HCT116 (cell line): ENCODE results near the gene CMC1. TPM values are rescaled to one million over a fixed set of nuclear protein-coding genes. Genes with fewer than 3 reads are reported as not detected.

Experiments used
- ATAC-seq: fragments of 200-7000 bp; cut with Tn5 transposase; 2 replicates; pipeline ENCODE4 v1.9.1; 2020; ENCODE audit warnings: mild to moderate bottlenecking, moderate library complexity
- BruUV-seq: library from RNA; stranded (reverse); fragments of 400-500 nt; replicated peaks from 2 replicates; lab custom pipeline; 2021; lab: Mats Ljungman, UMichigan
- CTCF ChIA-PET: fragments of 300-600 bp; sonication (Branson Sonifier 250); formaldehyde crosslinking; loops from one replicate; lab custom pipeline; 2021; ENCODE audit warnings: antibody characterized with exemption; lab: Charles Lee
- POLR2A ChIA-PET: fragments of 300-600, 350-600 bp; sonication (Branson Sonifier 250); formaldehyde crosslinking; loops from one replicate; lab custom pipeline; 2021; ENCODE audit warnings: antibody characterized with exemption; lab: Charles Lee
- RAD21 ChIA-PET, 2 experiments: fragments of 300-600 bp; sonication (Branson Sonifier 250); formaldehyde crosslinking; loops; one replicate each; lab custom pipeline; 2023; ENCODE audit warnings: low total read pairs in 2 of 2; ENCODE audit not compliant: uncharacterized antibody in 2 of 2, unreplicated experiment in 2 of 2, low non-redundant PET in 1 of 2; lab: Charles Lee
- DNase-seq: peaks from one replicate; pipeline ENCODE4 v3.0.0-alpha.2; 2010; ENCODE audit warnings: low read depth, low spot score
- H2AFZ ChIP-seq: fragments of 200-600 bp; shearing (Covaris generic), sonication (generic); 2 replicates; pipeline ENCODE4 v1.6.1; 2017; ENCODE audit warnings: low read depth, mixed run types, mixed read lengths, antibody characterized with exemption, low read length; ENCODE audit not compliant: poor library complexity, severe bottlenecking
- H3K27ac ChIP-seq: 2 replicates; pipeline ENCODE4 v1.5.1; 2012; ENCODE audit warnings: low read depth, low read length
- H3K27me3 ChIP-seq: fragments of 200-600 bp; sonication (generic); 2 replicates; pipeline ENCODE4 v1.6.1; 2016; ENCODE audit warnings: mixed run types, low read length, mixed read lengths; ENCODE audit not compliant: insufficient read depth
- H3K36me3 ChIP-seq, 2 experiments: fragments of 200-500 bp in 1 of 2; fragments of 200-600 bp in 1 of 2; sonication (Bioruptor generic) in 1 of 2; sonication (generic) in 1 of 2; 2 replicates each; pipeline versions ENCODE4 v1.5.1 to v1.6.1; 2014 to 2016; ENCODE audit warnings: low read length in 2 of 2, inconsistent platforms in 1 of 2, mixed read lengths in 1 of 2, mixed run types in 1 of 2; ENCODE audit not compliant: insufficient read depth in 2 of 2, control insufficient read depth in 1 of 2
- H3K4me1 ChIP-seq, 2 experiments: fragments of 200-600 bp in 1 of 2; sonication (generic) in 1 of 2; 2 replicates each; pipeline versions ENCODE4 v1.5.1 to v1.6.1; 2012 to 2017; ENCODE audit warnings: low read length in 2 of 2, inconsistent platforms in 1 of 2, mild to moderate bottlenecking in 1 of 2, mixed read lengths in 1 of 2, mixed run types in 1 of 2, moderate library complexity in 1 of 2; ENCODE audit not compliant: insufficient read depth in 2 of 2, control insufficient read depth in 1 of 2
- H3K4me2 ChIP-seq: fragments of 200-600 bp; sonication (generic); 2 replicates; pipeline ENCODE4 v1.6.1; 2017; ENCODE audit warnings: mixed run types, low read length, mixed read lengths
- H3K4me3 ChIP-seq, 2 experiments: fragments of 200-600 bp in 1 of 2; sonication (generic) in 1 of 2; replicated peaks in 1 of 2; 2 replicates each; pipeline ENCODE4 v1.5.1; 2011 to 2016; ENCODE audit warnings: low read length in 2 of 2, control low read depth in 1 of 2, low read depth in 1 of 2, mild to moderate bottlenecking in 1 of 2, mixed read lengths in 1 of 2, mixed run types in 1 of 2
- H3K79me2 ChIP-seq: fragments of 200-600 bp; sonication (generic); 2 replicates; pipeline ENCODE4 v1.6.1; 2017; ENCODE audit warnings: mild to moderate bottlenecking, mixed run types, low read length, moderate library complexity, mixed read lengths; ENCODE audit not compliant: insufficient read depth
- H3K9ac ChIP-seq: fragments of 200-600 bp; sonication (generic); 2 replicates; pipeline ENCODE4 v1.6.1; 2016; ENCODE audit warnings: low read length, mixed read lengths
- H3K9me2 ChIP-seq: fragments of 200-600 bp; sonication (generic), shearing (Covaris generic); 2 replicates; pipeline ENCODE4 v1.6.1; 2017; ENCODE audit warnings: mixed run types, mild to moderate bottlenecking, moderate library complexity; ENCODE audit not compliant: insufficient read depth
- H3K9me3 ChIP-seq, 2 experiments: fragments of 200-500 bp in 1 of 2; fragments of 200-600 bp in 1 of 2; sonication (Bioruptor generic) in 1 of 2; sonication (generic) in 1 of 2; 2 replicates each; pipeline ENCODE4 v1.6.1; 2014 to 2017; ENCODE audit warnings: low read length in 2 of 2, mixed read lengths in 2 of 2, inconsistent platforms in 1 of 2, low read depth in 1 of 2, mild to moderate bottlenecking in 1 of 2, mixed run types in 1 of 2, moderate library complexity in 1 of 2; ENCODE audit not compliant: control insufficient read depth in 1 of 2, insufficient read depth in 1 of 2
- H4K20me1 ChIP-seq: fragments of 200-600 bp; sonication (generic), shearing (Covaris generic); 2 replicates; pipeline ENCODE4 v1.6.1; 2017; ENCODE audit warnings: mixed run types, mild to moderate bottlenecking, moderate library complexity; ENCODE audit not compliant: insufficient read depth
- CEBPB ChIP-seq: IDR thresholded peaks from 2 replicates; pipeline ENCODE4 v1.6.1; 2012; ENCODE audit warnings: low read depth
- EZH2 ChIP-seq: fragments of 200-600 bp; sonication (generic); IDR thresholded peaks from 2 replicates; pipeline ENCODE4 v1.6.1; 2017; ENCODE audit warnings: antibody characterized with exemption, mixed run types
- EZH2phosphoT487 ChIP-seq: fragments of 200-600 bp; IDR thresholded peaks from 2 replicates; pipeline ENCODE4 v1.6.1; 2018; ENCODE audit warnings: antibody characterized with exemption, borderline replicate concordance
- FOSL1 ChIP-seq: IDR thresholded peaks from 2 replicates; pipeline ENCODE4 v1.6.1; 2012; ENCODE audit warnings: low read depth
- JUND ChIP-seq: IDR thresholded peaks from 2 replicates; pipeline ENCODE4 v1.6.1; 2012
- POLR2A ChIP-seq: IDR thresholded peaks from 2 replicates; pipeline ENCODE4 v1.7.0; 2011; ENCODE audit warnings: borderline replicate concordance; ENCODE audit not compliant: insufficient read depth, insufficient read length; ENCODE audit errors: extremely low read depth
- POLR2AphosphoS5 ChIP-seq: IDR thresholded peaks from 2 replicates; pipeline ENCODE4 v1.6.1; 2011; ENCODE audit warnings: mild to moderate bottlenecking, low read depth, low read length, moderate library complexity
- RAD21 ChIP-seq: IDR thresholded peaks from 2 replicates; pipeline ENCODE4 v1.6.1; 2012; ENCODE audit warnings: low read depth, mild to moderate bottlenecking
- SIN3A ChIP-seq: IDR thresholded peaks from 2 replicates; pipeline ENCODE4 v1.6.1; 2012; ENCODE audit warnings: low read depth
- SP1 ChIP-seq: IDR thresholded peaks from 2 replicates; pipeline ENCODE4 v1.6.1; 2012; ENCODE audit warnings: low read depth
- SRF ChIP-seq: IDR thresholded peaks from 2 replicates; pipeline ENCODE4 v1.6.1; 2012; ENCODE audit warnings: low read depth
- TCF7L2 ChIP-seq: IDR thresholded peaks from 2 replicates; pipeline ENCODE4 v1.7.0; 2011; ENCODE audit warnings: borderline replicate concordance, inconsistent platforms; ENCODE audit not compliant: insufficient read depth, insufficient read length; ENCODE audit errors: extremely low read depth
- YY1 ChIP-seq: IDR thresholded peaks from 2 replicates; pipeline ENCODE4 v1.6.1; 2011; ENCODE audit warnings: low read length, low read depth, moderate library complexity, mild to moderate bottlenecking; ENCODE audit not compliant: insufficient replicate concordance; ENCODE audit errors: extremely low read depth
- ZFX ChIP-seq: fragments of 450-650 bp; IDR thresholded peaks from 2 replicates; pipeline ENCODE4 v1.6.1; 2017
- ZNF274 ChIP-seq: fragments of 200-500 bp; sonication (Bioruptor generic); IDR thresholded peaks from 2 replicates; pipeline ENCODE4 v1.6.1; 2014; ENCODE audit warnings: mild to moderate bottlenecking, low read depth, low read length, inconsistent platforms
- intact Hi-C: fragments of 100-400 bp; cut with micrococcal nuclease; formaldehyde crosslinking; loops from 2 replicates; pipeline ENCODE4 v1.10.0; 2022
- total RNA-seq: library from RNA; stranded (reverse); gene quantifications from one replicate; pipeline ENCODE4 v1.2.1, GENCODE V29; 2021; ENCODE audit not compliant: unreplicated experiment
- TF ChIP-seq, protein P1 (sequence below): IDR thresholded peaks from 2 replicates; pipeline ENCODE4 v1.6.1; 2012; ENCODE audit warnings: low read depth
- TF ChIP-seq, protein P2 (sequence below): IDR thresholded peaks from 2 replicates; pipeline ENCODE4 v1.6.1; 2012
- TF ChIP-seq, protein P3 (sequence below): IDR thresholded peaks from 2 replicates; pipeline ENCODE4 v1.6.1; 2011; ENCODE audit warnings: mild to moderate bottlenecking, low read length, moderate library complexity; ENCODE audit not compliant: insufficient replicate concordance; ENCODE audit errors: extremely low read depth

CMC1 gene
- total RNA-seq, 1 experiment from 2014 or later, result 29.0 TPM

DNA sequence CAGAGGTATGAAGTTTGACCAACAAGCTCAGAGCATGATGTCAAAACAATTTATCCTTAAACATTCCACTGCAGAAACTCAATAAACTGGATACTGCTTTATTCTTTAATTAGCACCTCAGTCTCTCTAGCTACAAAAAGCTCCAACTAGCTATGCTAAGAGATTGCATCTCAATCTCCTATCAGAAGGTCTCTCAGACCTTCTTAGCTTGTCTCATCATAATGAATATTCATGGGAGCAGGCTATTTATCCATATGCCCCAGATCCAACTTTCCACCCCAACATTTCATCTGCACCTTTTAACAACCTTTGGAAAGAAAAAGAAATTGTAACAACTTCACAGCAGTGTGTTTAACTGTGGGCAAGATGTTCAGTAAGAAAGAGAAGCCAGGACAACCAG lies 95.8 kb downstream of the CMC1 start:
- POLR2A ChIA-PET, result no interaction called here
- no TSS peak for BruUV-seq
- RAD21 ChIA-PET, result no interaction called here
- Histone ChIP-seq H3K27me3 (no peaks in the 10 kb centered on the region), H2AFZ (no peak overlapping the region), H3K79me2 (peaks cover 24% of the 10 kb centered on the region), H3K9me3 (no peaks in the 10 kb centered on the region), H3K4me2 (no peak overlapping the region), H3K4me3 (no peak overlapping the region), H3K27ac (no peak overlapping the region), H3K9ac (no peak overlapping the region), H4K20me1 (no peaks in the 10 kb centered on the region), H3K36me3 (peaks cover 12 to 20% of the 10 kb centered on the region in 2 experiments; a peak in 3 of 4 replicates), H3K4me1 (no peaks in the 10 kb centered on the region), H3K9me2 (no peaks in the 10 kb centered on the region)
- TF ChIP-seq POLR2A (no peak), POLR2AphosphoS5 (no peak), ZNF274 (no peak), EZH2 (no peak), SRF (no peak), YY1 (no peak), FOSL1 (no peak), EZH2phosphoT487 (no peak), CEBPB (no peak), SIN3A (no peak), JUND (no peak), RAD21 (no peak), TCF7L2 (no peak), ZFX (no peak), SP1 (no peak)
- TF ChIP-seq, protein P1, sequence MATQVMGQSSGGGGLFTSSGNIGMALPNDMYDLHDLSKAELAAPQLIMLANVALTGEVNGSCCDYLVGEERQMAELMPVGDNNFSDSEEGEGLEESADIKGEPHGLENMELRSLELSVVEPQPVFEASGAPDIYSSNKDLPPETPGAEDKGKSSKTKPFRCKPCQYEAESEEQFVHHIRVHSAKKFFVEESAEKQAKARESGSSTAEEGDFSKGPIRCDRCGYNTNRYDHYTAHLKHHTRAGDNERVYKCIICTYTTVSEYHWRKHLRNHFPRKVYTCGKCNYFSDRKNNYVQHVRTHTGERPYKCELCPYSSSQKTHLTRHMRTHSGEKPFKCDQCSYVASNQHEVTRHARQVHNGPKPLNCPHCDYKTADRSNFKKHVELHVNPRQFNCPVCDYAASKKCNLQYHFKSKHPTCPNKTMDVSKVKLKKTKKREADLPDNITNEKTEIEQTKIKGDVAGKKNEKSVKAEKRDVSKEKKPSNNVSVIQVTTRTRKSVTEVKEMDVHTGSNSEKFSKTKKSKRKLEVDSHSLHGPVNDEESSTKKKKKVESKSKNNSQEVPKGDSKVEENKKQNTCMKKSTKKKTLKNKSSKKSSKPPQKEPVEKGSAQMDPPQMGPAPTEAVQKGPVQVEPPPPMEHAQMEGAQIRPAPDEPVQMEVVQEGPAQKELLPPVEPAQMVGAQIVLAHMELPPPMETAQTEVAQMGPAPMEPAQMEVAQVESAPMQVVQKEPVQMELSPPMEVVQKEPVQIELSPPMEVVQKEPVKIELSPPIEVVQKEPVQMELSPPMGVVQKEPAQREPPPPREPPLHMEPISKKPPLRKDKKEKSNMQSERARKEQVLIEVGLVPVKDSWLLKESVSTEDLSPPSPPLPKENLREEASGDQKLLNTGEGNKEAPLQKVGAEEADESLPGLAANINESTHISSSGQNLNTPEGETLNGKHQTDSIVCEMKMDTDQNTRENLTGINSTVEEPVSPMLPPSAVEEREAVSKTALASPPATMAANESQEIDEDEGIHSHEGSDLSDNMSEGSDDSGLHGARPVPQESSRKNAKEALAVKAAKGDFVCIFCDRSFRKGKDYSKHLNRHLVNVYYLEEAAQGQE, result no peak
- TF ChIP-seq, protein P2, sequence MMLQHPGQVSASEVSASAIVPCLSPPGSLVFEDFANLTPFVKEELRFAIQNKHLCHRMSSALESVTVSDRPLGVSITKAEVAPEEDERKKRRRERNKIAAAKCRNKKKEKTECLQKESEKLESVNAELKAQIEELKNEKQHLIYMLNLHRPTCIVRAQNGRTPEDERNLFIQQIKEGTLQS, result no peak
- TF ChIP-seq, protein P3, sequence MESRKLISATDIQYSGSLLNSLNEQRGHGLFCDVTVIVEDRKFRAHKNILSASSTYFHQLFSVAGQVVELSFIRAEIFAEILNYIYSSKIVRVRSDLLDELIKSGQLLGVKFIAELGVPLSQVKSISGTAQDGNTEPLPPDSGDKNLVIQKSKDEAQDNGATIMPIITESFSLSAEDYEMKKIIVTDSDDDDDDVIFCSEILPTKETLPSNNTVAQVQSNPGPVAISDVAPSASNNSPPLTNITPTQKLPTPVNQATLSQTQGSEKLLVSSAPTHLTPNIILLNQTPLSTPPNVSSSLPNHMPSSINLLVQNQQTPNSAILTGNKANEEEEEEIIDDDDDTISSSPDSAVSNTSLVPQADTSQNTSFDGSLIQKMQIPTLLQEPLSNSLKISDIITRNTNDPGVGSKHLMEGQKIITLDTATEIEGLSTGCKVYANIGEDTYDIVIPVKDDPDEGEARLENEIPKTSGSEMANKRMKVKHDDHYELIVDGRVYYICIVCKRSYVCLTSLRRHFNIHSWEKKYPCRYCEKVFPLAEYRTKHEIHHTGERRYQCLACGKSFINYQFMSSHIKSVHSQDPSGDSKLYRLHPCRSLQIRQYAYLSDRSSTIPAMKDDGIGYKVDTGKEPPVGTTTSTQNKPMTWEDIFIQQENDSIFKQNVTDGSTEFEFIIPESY, result no peak
- DNase-seq, result no peak
- intact Hi-C loops, result no loop called here
- CTCF ChIA-PET, result interaction anchor here (1.4 to 2.5 kb wide), 2 partner anchors 9 to 625 kb away, joined by 4 to 6 read pairs; no protein-coding TSS in a partner anchor
- no peak for ATAC-seq
